HepG2 (cell line): ENCODE measurements around the gene MYL11. TPM values are rescaled to one million over a fixed set of nuclear protein-coding genes. Genes with fewer than 3 reads are reported as not detected.

Experiments
- HNRNPK ChIP-seq: fragments of 200-400 bp; formaldehyde crosslinking; IDR thresholded peaks from 2 replicates; pipeline ENCODE4 v1.6.1; 2018; ENCODE audit warnings: low read length, low read depth, moderate library complexity, mild to moderate bottlenecking; ENCODE audit not compliant: poor library complexity, severe bottlenecking
- JARID2 ChIP-seq: sonication (generic); formaldehyde crosslinking; IDR thresholded peaks from 2 replicates; pipeline ENCODE4 v1.8.1; 2023; ENCODE audit warnings: missing genetic modification reagents, inconsistent platforms; ENCODE audit not compliant: insufficient replicate concordance
- KMT2B ChIP-seq: IDR thresholded peaks from 2 replicates; pipeline ENCODE4 v1.6.1; 2016; ENCODE audit warnings: missing genetic modification reagents, missing compliant biosample characterization
- MBNL3 ChIP-seq: fragments of 250-450 bp; sonication (Bioruptor Pico); conservative IDR thresholded peaks from 2 replicates; pipeline ENCODE4 v1.8.0; 2022; ENCODE audit warnings: mild to moderate bottlenecking, inconsistent platforms
- PAX8 ChIP-seq: sonication (generic); formaldehyde crosslinking; IDR thresholded peaks from 2 replicates; pipeline ENCODE4 v1.8.0; 2022; ENCODE audit warnings: mild to moderate bottlenecking, missing genetic modification reagents, borderline replicate concordance
- RAD51 ChIP-seq: fragments of 450-650 bp; IDR thresholded peaks from 2 replicates; pipeline ENCODE4 v1.6.1; 2016; ENCODE audit warnings: borderline replicate concordance
- RFXAP ChIP-seq: sonication (generic); formaldehyde crosslinking; IDR thresholded peaks from 2 replicates; pipeline ENCODE4 v1.4.0; 2020; ENCODE audit warnings: missing genetic modification reagents, borderline replicate concordance
- YY1 ChIP-seq: IDR thresholded peaks from 2 replicates; pipeline ENCODE4 v1.6.1; 2011; ENCODE audit warnings: low read length, low read depth, moderate library complexity, mild to moderate bottlenecking; ENCODE audit not compliant: insufficient read depth, insufficient replicate concordance
- ZBTB20 ChIP-seq: sonication (generic); formaldehyde crosslinking; IDR thresholded peaks from 2 replicates; pipeline ENCODE4 v1.8.1; 2023; ENCODE audit warnings: missing genetic modification reagents, low read depth, mild to moderate bottlenecking, borderline replicate concordance
- ZFP1 ChIP-seq: IDR thresholded peaks from 2 replicates; pipeline ENCODE4 v1.6.1; 2016
- ZNF136 ChIP-seq: sonication (generic); formaldehyde crosslinking; IDR thresholded peaks from 2 replicates; pipeline ENCODE4 v1.8.1; 2022; ENCODE audit warnings: low read depth, mild to moderate bottlenecking, moderate library complexity, missing genetic modification reagents
- ZNF3 ChIP-seq: IDR thresholded peaks from 2 replicates; pipeline ENCODE4 v1.7.0; 2017; ENCODE audit warnings: inconsistent platforms
- ZNF326 ChIP-seq: sonication (generic); formaldehyde crosslinking; IDR thresholded peaks from 2 replicates; pipeline ENCODE4 v1.4.0; 2020; ENCODE audit warnings: missing genetic modification reagents, borderline replicate concordance
- ZNF563 ChIP-seq: sonication (generic); formaldehyde crosslinking; IDR thresholded peaks from 2 replicates; pipeline ENCODE4 v1.8.0; 2022; ENCODE audit warnings: mild to moderate bottlenecking, moderate library complexity, missing genetic modification reagents
- polyA plus RNA-seq, 8 experiments: library from polyadenylated mRNA; depleted of rRNA in 3 of 8; stranded (reverse) in 7 of 8; unstranded in 1 of 8; fragments of >200 nt; fragmentation: Illumina TruSeq in 4 of 8; extraction: Trizol in 4 of 8; gene quantifications; 2 replicates each; pipeline versions ENCODE4 v1.2.1 to v1.2.3, GENCODE V29; 2011 to 2016; ENCODE audit warnings: low read depth in 4 of 8, missing spikeins in 1 of 8, mixed read lengths in 1 of 8; ENCODE audit not compliant: insufficient read depth in 1 of 8
- total RNA-seq, 5 experiments: library from RNA; depleted of rRNA; stranded (reverse); fragments of >200 nt; fragmentation: Illumina TruSeq; extraction: Trizol; gene quantifications; 2 replicates each; pipeline ENCODE4 v1.2.3, GENCODE V29; 2016; ENCODE audit warnings: low read depth in 1 of 5
- TF ChIP-seq, protein P1 (sequence below): sonication (generic); formaldehyde crosslinking; IDR thresholded peaks from 2 replicates; pipeline ENCODE4 v1.5.1; 2020; ENCODE audit warnings: mild to moderate bottlenecking, moderate library complexity, missing genetic modification reagents
- TF ChIP-seq, protein P2 (sequence below): sonication (generic); formaldehyde crosslinking; IDR thresholded peaks from 2 replicates; pipeline ENCODE4 v1.8.0; 2023; ENCODE audit warnings: mild to moderate bottlenecking, missing genetic modification reagents
- TF ChIP-seq, protein P3 (sequence below): sonication (generic); formaldehyde crosslinking; IDR thresholded peaks from 2 replicates; pipeline ENCODE4 v1.8.0; 2022; ENCODE audit warnings: mild to moderate bottlenecking, missing genetic modification reagents, borderline replicate concordance
- TF ChIP-seq, protein P4 (sequence below): IDR thresholded peaks from 2 replicates; pipeline ENCODE4 v1.6.1; 2016; ENCODE audit warnings: mild to moderate bottlenecking
- TF ChIP-seq, protein P5 (sequence below): sonication (generic); formaldehyde crosslinking; IDR thresholded peaks from 2 replicates; pipeline ENCODE4 v1.8.1; 2023; ENCODE audit warnings: mild to moderate bottlenecking, moderate library complexity, missing genetic modification reagents
- TF ChIP-seq, protein P6 (sequence below): sonication (generic); formaldehyde crosslinking; IDR thresholded peaks from 2 replicates; pipeline ENCODE4 v1.4.0; 2020; ENCODE audit warnings: missing genetic modification reagents, mild to moderate bottlenecking, borderline replicate concordance

The MYL11 gene
- total and polyA plus RNA-seq, 2 of the 13 experiments (the other 11 are each of a cell fraction or from before 2014, with no cell fraction given): not detected

DNA sequence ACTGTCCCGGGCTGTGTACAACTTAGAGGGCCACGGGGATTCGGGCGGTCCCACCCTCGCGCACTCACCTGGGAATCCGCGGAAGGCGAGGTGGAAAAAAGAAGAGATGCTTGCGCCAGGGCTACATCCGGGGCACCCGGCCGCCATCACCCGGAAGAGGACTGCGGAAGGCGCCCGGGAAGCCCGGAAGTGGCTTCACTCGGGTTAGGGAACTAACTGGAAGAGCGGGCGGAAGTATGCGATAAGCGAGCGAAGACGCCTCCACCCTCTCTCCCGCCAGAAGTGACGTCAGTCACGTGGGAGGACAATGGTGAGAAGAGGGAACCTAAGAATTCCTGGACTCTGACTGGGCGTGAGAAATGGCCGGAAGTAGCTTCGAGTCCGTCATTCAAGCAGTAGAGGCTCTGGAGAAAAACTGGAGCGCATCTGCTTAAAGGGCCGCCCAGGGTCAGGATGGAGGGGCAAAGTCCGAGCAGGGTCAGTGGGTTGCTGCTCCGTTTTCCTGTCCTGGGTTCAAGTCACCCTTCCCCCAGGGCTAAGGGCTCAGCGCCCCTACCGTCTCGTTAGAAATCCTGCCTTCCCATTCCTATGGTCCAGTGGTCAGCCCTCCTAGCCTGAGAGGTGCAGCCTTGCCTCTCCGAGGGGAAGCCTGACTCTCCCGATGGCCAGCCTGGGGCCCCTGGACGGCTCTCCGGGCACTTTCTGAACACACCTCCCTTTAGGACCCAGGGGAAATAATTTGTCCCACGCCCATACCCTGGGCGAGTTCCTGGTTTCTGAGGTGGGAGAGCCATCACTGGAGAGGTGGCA, 19.3 kb upstream of the MYL11 start, which contains the start of gene CD2BP2 (continued):
- TF ChIP-seq PAX8 (CRISPR knock-in tag): no peak; the same call in 1 of the 2 replicates
- peak; percentile 15 for TF ChIP-seq ZNF563 (CRISPR knock-in tag)
- peak; percentile 92 for TF ChIP-seq YY1
- TF ChIP-seq ZBTB20: no peak; the same call in 1 of the 2 replicates
- 0 out of 2 replicates have a peak, but pooled peaks have one; percentile 51 for TF ChIP-seq ZNF3
- peak; percentile 92 for TF ChIP-seq RFXAP (CRISPR knock-in tag)
- no peak for TF ChIP-seq HNRNPK
- TF ChIP-seq, protein P1, sequence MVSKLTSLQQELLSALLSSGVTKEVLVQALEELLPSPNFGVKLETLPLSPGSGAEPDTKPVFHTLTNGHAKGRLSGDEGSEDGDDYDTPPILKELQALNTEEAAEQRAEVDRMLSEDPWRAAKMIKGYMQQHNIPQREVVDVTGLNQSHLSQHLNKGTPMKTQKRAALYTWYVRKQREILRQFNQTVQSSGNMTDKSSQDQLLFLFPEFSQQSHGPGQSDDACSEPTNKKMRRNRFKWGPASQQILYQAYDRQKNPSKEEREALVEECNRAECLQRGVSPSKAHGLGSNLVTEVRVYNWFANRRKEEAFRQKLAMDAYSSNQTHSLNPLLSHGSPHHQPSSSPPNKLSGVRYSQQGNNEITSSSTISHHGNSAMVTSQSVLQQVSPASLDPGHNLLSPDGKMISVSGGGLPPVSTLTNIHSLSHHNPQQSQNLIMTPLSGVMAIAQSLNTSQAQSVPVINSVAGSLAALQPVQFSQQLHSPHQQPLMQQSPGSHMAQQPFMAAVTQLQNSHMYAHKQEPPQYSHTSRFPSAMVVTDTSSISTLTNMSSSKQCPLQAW: peak; percentile 22; the same call in 1 of the 2 replicates
- TF ChIP-seq, protein P2, sequence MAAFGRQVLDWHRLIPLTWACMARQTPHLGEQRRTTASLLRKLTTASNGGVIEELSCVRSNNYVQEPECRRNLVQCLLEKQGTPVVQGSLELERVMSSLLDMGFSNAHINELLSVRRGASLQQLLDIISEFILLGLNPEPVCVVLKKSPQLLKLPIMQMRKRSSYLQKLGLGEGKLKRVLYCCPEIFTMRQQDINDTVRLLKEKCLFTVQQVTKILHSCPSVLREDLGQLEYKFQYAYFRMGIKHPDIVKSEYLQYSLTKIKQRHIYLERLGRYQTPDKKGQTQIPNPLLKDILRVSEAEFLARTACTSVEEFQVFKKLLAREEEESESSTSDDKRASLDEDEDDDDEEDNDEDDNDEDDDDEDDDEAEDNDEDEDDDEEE (CRISPR knock-in tag): peak; percentile 84; the same call in 1 of the 2 replicates
- peak; percentile 65 for TF ChIP-seq KMT2B (CRISPR knock-in tag)
- TF ChIP-seq ZFP1 (CRISPR knock-in tag): peak; percentile 57; the same call in 1 of the 2 replicates
- TF ChIP-seq, protein P3, sequence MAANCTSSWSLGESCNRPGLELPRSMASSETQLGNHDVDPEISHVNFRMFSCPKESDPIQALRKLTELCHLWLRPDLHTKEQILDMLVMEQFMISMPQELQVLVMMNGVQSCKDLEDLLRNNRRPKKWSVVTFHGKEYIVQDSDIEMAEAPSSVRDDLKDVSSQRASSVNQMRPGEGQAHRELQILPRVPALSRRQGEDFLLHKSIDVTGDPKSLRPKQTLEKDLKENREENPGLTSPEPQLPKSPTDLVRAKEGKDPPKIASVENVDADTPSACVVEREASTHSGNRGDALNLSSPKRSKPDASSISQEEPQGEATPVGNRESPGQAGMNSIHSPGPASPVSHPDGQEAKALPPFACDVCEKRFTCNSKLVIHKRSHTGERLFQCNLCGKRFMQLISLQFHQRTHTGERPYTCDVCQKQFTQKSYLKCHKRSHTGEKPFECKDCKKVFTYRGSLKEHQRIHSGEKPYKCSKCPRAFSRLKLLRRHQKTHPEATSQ (CRISPR knock-in tag): 0 out of 2 replicates have a peak, but pooled peaks have one; percentile 35
- TF ChIP-seq MBNL3 (CRISPR knock-in tag): no peak
- TF ChIP-seq, protein P4, sequence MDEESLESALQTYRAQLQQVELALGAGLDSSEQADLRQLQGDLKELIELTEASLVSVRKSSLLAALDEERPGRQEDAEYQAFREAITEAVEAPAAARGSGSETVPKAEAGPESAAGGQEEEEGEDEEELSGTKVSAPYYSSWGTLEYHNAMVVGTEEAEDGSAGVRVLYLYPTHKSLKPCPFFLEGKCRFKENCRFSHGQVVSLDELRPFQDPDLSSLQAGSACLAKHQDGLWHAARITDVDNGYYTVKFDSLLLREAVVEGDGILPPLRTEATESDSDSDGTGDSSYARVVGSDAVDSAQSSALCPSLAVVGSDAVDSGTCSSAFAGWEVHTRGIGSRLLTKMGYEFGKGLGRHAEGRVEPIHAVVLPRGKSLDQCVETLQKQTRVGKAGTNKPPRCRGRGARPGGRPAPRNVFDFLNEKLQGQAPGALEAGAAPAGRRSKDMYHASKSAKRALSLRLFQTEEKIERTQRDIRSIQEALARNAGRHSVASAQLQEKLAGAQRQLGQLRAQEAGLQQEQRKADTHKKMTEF (CRISPR knock-in tag): peak; percentile 93
- no peak for TF ChIP-seq JARID2 (CRISPR knock-in tag)
- TF ChIP-seq, protein P5, sequence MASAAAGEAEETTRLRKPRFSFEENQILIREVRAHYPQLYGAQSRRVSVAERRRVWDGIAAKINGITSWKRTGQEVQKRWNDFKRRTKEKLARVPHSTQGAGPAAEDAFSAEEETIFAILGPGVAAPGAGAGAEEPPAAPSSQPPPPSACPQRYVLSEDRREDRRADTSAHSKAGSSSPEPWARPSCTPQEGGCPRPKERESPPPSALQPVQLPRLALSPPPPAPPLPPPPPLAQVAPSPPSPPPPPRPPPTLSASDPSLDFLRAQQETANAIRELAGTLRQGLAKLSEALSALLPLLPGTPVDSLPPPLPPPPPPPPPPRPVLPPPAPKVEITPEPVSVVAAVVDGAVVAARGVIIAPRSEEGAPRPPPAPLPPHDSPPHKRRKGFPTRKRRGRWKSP (CRISPR knock-in tag): peak; percentile 62; the same call in 1 of the 2 replicates
- no peak; the same call in 1 of the 2 replicates for TF ChIP-seq ZNF136 (CRISPR knock-in tag)
- peak; percentile 95 for TF ChIP-seq RAD51
- TF ChIP-seq, protein P6, sequence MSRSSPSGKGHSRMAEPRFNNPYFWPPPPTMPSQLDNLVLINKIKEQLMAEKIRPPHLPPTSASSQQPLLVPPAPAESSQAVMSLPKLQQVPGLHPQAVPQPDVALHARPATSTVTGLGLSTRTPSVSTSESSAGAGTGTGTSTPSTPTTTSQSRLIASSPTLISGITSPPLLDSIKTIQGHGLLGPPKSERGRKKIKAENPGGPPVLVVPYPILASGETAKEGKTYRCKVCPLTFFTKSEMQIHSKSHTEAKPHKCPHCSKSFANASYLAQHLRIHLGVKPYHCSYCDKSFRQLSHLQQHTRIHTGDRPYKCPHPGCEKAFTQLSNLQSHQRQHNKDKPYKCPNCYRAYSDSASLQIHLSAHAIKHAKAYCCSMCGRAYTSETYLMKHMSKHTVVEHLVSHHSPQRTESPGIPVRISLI (CRISPR knock-in tag): peak; percentile 34
- TF ChIP-seq ZNF326 (CRISPR knock-in tag): no peak
